AG10803 (cell line): ENCODE results near the gene B3GALNT2.
"Not testable (repeated sequence)": the region's sequence is repeated elsewhere in the genome, so short reads cannot be mapped to it uniquely, and the experiment has no call there.

Source experiments
- DNase-seq: peaks from one replicate; pipeline ENCODE4 v3.0.0; 2010; ENCODE audit warnings: low read depth
- H3K4me3 ChIP-seq: 2 replicates; pipeline ENCODE4 v1.5.1; 2011; ENCODE audit warnings: mild to moderate bottlenecking, low read length, control low read depth
- TF ChIP-seq, protein P1 (sequence below): conservative IDR thresholded peaks from 2 replicates; pipeline ENCODE4 v1.5.1; 2011; ENCODE audit warnings: mild to moderate bottlenecking, low read length, control low read depth, inconsistent platforms

Gene B3GALNT2

GRCh38 chr1:235485558-235485957, 18.7 kb downstream of the B3GALNT2 start:
- DNase-seq, result no peak
- TF ChIP-seq, protein P1, sequence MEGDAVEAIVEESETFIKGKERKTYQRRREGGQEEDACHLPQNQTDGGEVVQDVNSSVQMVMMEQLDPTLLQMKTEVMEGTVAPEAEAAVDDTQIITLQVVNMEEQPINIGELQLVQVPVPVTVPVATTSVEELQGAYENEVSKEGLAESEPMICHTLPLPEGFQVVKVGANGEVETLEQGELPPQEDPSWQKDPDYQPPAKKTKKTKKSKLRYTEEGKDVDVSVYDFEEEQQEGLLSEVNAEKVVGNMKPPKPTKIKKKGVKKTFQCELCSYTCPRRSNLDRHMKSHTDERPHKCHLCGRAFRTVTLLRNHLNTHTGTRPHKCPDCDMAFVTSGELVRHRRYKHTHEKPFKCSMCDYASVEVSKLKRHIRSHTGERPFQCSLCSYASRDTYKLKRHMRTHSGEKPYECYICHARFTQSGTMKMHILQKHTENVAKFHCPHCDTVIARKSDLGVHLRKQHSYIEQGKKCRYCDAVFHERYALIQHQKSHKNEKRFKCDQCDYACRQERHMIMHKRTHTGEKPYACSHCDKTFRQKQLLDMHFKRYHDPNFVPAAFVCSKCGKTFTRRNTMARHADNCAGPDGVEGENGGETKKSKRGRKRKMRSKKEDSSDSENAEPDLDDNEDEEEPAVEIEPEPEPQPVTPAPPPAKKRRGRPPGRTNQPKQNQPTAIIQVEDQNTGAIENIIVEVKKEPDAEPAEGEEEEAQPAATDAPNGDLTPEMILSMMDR, result no peak

GRCh38 chr1:235483090-235483489, 21.2 kb downstream of the B3GALNT2 start:
- no peak overlapping the region for H3K4me3 ChIP-seq
- TF ChIP-seq, protein P1, result no peak
- DNase-seq, result no peak

More at GRCh38 chr1:235485558-235485957, 18.7 kb downstream of the B3GALNT2 start:
- H3K4me3 ChIP-seq, result no peak overlapping the region

GRCh38 chr1:235473806-235474205, 30.4 kb downstream of the B3GALNT2 start:
- no peak overlapping the region for H3K4me3 ChIP-seq
- TF ChIP-seq, protein P1, result no peak
- DNase-seq, result no peak

DNA sequence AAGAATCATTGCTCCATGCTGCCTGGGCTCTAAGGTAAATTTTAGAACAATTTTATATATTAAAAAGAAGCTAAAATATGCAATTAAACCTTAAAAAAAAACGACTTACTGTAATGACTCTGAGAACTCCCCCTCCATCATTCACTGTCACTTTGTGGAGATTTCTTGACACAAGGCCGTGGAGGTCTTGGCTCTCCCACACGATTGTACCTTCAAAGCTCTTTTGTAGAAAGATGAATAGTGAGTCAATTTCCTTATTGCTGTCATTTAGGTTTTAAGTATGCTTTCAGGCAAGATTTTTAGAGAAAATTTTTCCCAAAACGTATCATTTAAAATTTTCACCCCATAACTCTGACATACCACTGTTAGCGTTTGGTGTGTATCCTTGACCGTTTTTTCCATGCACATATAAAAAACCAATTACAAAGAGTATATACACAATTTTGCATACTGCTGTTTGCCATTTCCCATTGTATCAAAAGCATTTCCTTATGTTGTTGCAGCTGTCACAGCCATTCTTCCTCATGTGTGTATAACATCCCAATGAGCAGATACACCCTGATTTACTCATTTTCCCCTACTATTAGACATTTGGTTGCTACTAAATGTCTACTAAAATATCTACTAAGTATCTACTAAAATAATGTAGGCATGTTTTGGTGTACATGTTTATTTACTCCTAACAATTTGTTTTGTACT, 33.4 kb downstream of the B3GALNT2 start:
- DNase-seq, result no peak
- H3K4me3 ChIP-seq, result no peak overlapping the region
- TF ChIP-seq, protein P1, result no peak

- H3K4me3 ChIP-seq, DNase-seq: not testable (repeated sequence)
Measured at GRCh38 chr1:235469897-235470296, 34.4 kb downstream of the B3GALNT2 start.

- peak; percentile 48 for DNase-seq
- TF ChIP-seq, protein P1, result peak; percentile 11; the same call in 1 of the 2 replicates
- H3K4me3 ChIP-seq, result no peak overlapping the region
Measured at GRCh38 chr1:235468970-235469369, 35.3 kb downstream of the B3GALNT2 start.

GRCh38 chr1:235468004-235468403, 36.2 kb downstream of the B3GALNT2 start:
- H3K4me3 ChIP-seq, result no peak overlapping the region
- TF ChIP-seq, protein P1, result no peak
- DNase-seq, result no peak
